Chondrocyte (in vitro differentiated cells): Measurements from ENCODE around the gene TMPRSS11D. TPM values are rescaled to one million over a fixed set of nuclear protein-coding genes. Genes with fewer than 3 reads are reported as not detected.

Experiments
- DNase-seq: peaks from one replicate; pipeline ENCODE4 v3.0.0; 2021; ENCODE audit warnings: mixed read lengths, low spot score
- H3K27ac Mint-ChIP-seq: one replicate; pipeline ENCODE4 v1.8.0; 2021; ENCODE audit warnings: mild to moderate bottlenecking, moderate library complexity, mixed read lengths; ENCODE audit not compliant: unreplicated experiment
- H3K27me3 Mint-ChIP-seq: 2 replicates; pipeline ENCODE4 v1.8.0; 2021; ENCODE audit warnings: low read depth, mixed read lengths
- H3K36me3 Mint-ChIP-seq: 2 replicates; pipeline ENCODE4 v1.8.0; 2021; ENCODE audit warnings: low read depth, mixed read lengths
- H3K4me1 Mint-ChIP-seq: 2 replicates; pipeline ENCODE4 v1.8.0; 2021; ENCODE audit warnings: low read depth, mild to moderate bottlenecking, mixed read lengths
- H3K4me3 Mint-ChIP-seq: one replicate; pipeline ENCODE4 v1.8.0; 2021; ENCODE audit warnings: mild to moderate bottlenecking, moderate library complexity, mixed read lengths; ENCODE audit not compliant: unreplicated experiment
- H3K9me3 Mint-ChIP-seq: 2 replicates; pipeline ENCODE4 v1.8.0; 2021; ENCODE audit warnings: low read depth, mixed read lengths
- CTCF ChIP-seq: fragments of 200-600 bp; sonication (generic); IDR thresholded peaks from 2 replicates; pipeline ENCODE4 v1.5.0; 2021; ENCODE audit warnings: antibody characterized with exemption, mild to moderate bottlenecking, moderate library complexity
- long read RNA-seq: library from polyadenylated mRNA; stranded (forward); transcript quantifications from one replicate; pipeline ENCODE4 v2.0.0, GENCODE V29; 2021
- total RNA-seq: library from RNA; stranded (reverse); gene quantifications from 3 replicates; pipeline ENCODE4 v1.2.1, GENCODE V29; 2021

Gene TMPRSS11D
- total RNA-seq: not detected in 3 replicates
- long read RNA-seq: 0 reads

GRCh38 chr4:67883902-67884301, at the start of gene TMPRSS11D:
Gene TMPRSS11D (minus strand): TSS chr4:67884002. CDS start chr4:67883933, 69 bp downstream.
- Mint-ChIP-seq H3K27me3 (peaks cover 3% of the 10 kb centered on the region), H3K4me3 (no peak within 1 kb of the TSS), H3K36me3 (no peaks in the 10 kb centered on the region), H3K27ac (no peak within 1 kb of the TSS), H3K4me1 (peaks cover 6% of the 10 kb centered on the region), H3K9me3 (peaks cover 3% of the 10 kb centered on the region)
- no peak for TF ChIP-seq CTCF
- no peak for DNase-seq

GRCh38 chr4:67933038-67933437, 49.2 kb upstream of the TMPRSS11D start:
- no peaks in the 10 kb centered on the region for H3K4me1 Mint-ChIP-seq
- H3K27ac Mint-ChIP-seq: no peak overlapping the region
- no peak for DNase-seq
- no peak overlapping the region for H3K4me3 Mint-ChIP-seq
- peaks cover under 1% of the 10 kb centered on the region for H3K9me3 Mint-ChIP-seq
- H3K36me3 Mint-ChIP-seq: no peaks in the 10 kb centered on the region
- no peak for TF ChIP-seq CTCF
- H3K27me3 Mint-ChIP-seq: peaks cover 19% of the 10 kb centered on the region

- no peak overlapping the region for H3K27ac Mint-ChIP-seq
- no peak for TF ChIP-seq CTCF
- H3K4me3 Mint-ChIP-seq: no peak overlapping the region
- no peaks in the 10 kb centered on the region for H3K4me1 Mint-ChIP-seq
- no peak for DNase-seq
- H3K9me3 Mint-ChIP-seq: no peaks in the 10 kb centered on the region
- no peaks in the 10 kb centered on the region for H3K36me3 Mint-ChIP-seq
- peaks cover 19% of the 10 kb centered on the region for H3K27me3 Mint-ChIP-seq
These were observed 47.5 kb upstream of the TMPRSS11D start for GRCh38 chr4:67931256-67931655.

GRCh38 chr4:67929426-67929825, 45.6 kb upstream of the TMPRSS11D start:
- H3K27me3 Mint-ChIP-seq: peaks cover 16% of the 10 kb centered on the region
- no peaks in the 10 kb centered on the region for H3K4me1 Mint-ChIP-seq
- TF ChIP-seq CTCF: no peak
- H3K27ac Mint-ChIP-seq: no peak overlapping the region
- no peak for DNase-seq
- H3K36me3 Mint-ChIP-seq: no peaks in the 10 kb centered on the region
- H3K9me3 Mint-ChIP-seq: peaks cover under 1% of the 10 kb centered on the region
- H3K4me3 Mint-ChIP-seq: no peak overlapping the region

- Mint-ChIP-seq H3K36me3 (no peaks in the 10 kb centered on the region), H3K4me1 (no peaks in the 10 kb centered on the region), H3K27ac (no peak overlapping the region), H3K27me3 (peaks cover 13% of the 10 kb centered on the region), H3K4me3 (no peak overlapping the region), H3K9me3 (peaks cover 2% of the 10 kb centered on the region)
- DNase-seq: no peak
- no peak for TF ChIP-seq CTCF
These were observed 44.7 kb upstream of the TMPRSS11D start for GRCh38 chr4:67928546-67928945.
